IMR-90 (cell line): ENCODE measurements around the gene TANGO2. TPM values are rescaled to one million over a fixed set of nuclear protein-coding genes. Genes with fewer than 3 reads are reported as not detected.

Source experiments
- ATAC-seq: fragments of 200-7000 bp; cut with Tn5 transposase; 2 replicates; pipeline ENCODE4 v1.9.1; 2020; ENCODE audit warnings: low read depth, mild to moderate bottlenecking, moderate library complexity
- BruUV-seq: library from RNA; stranded (reverse); fragments of 400-500 nt; replicated peaks from 2 replicates; lab custom pipeline; 2021; lab: Mats Ljungman, UMichigan
- CTCF ChIA-PET: fragments of 300-600 bp; formaldehyde crosslinking; extraction: SDS; loops from one replicate; lab custom pipeline; 2021; ENCODE audit warnings: antibody characterized with exemption; lab: Yijun Ruan, JAX
- POLR2A ChIA-PET: fragments of 300-600 bp; sonication (Branson Sonifier 250); formaldehyde crosslinking; loops from one replicate; lab custom pipeline; 2022; ENCODE audit warnings: antibody characterized with exemption; ENCODE audit not compliant: unreplicated experiment; lab: Charles Lee
- DNase-seq: peaks from one replicate; pipeline ENCODE4 v3.0.0; 2013
- H2AFZ ChIP-seq: replicated peaks from 2 replicates; pipeline ENCODE3; 2013; ENCODE audit warnings: low read length, mild to moderate bottlenecking; ENCODE audit not compliant: poor library complexity
- H2AK5ac ChIP-seq: 2 replicates; pipeline ENCODE4 v1.6.1; 2013; ENCODE audit warnings: low read depth, low read length, inconsistent platforms
- H2AK9ac ChIP-seq: replicated peaks from 2 replicates; pipeline ENCODE3; 2013; ENCODE audit warnings: mild to moderate bottlenecking, low read depth, low read length, moderate library complexity; ENCODE audit not compliant: poor library complexity
- H2BK120ac ChIP-seq: 2 replicates; pipeline ENCODE4 v1.6.1; 2013; ENCODE audit warnings: low read depth, low read length, inconsistent platforms
- H2BK15ac ChIP-seq: 3 replicates; pipeline ENCODE4 v1.6.1; 2013; ENCODE audit warnings: low read depth, low read length, inconsistent platforms
- H2BK20ac ChIP-seq: 2 replicates; pipeline ENCODE4 v1.6.1; 2013; ENCODE audit warnings: low read depth, mild to moderate bottlenecking, inconsistent platforms, low read length, moderate library complexity
- H2BK5ac ChIP-seq: 2 replicates; pipeline ENCODE4 v1.6.1; 2013; ENCODE audit warnings: mild to moderate bottlenecking, low read depth, low read length, inconsistent platforms; ENCODE audit not compliant: poor library complexity, severe bottlenecking
- H3K14ac ChIP-seq: replicated peaks from 2 replicates; pipeline ENCODE4 v1.6.1; 2013; ENCODE audit warnings: low read depth, low read length, inconsistent platforms
- H3K18ac ChIP-seq: 2 replicates; pipeline ENCODE4 v1.6.1; 2013; ENCODE audit warnings: low read depth, low read length, control low read depth
- H3K23ac ChIP-seq: 2 replicates; pipeline ENCODE4 v1.6.1; 2013; ENCODE audit warnings: low read depth, low read length, inconsistent platforms
- H3K27ac ChIP-seq: 2 replicates; pipeline ENCODE4 v1.5.1; 2013; ENCODE audit warnings: mild to moderate bottlenecking, control low read depth, low read length; ENCODE audit not compliant: insufficient read depth
- H3K27me3 ChIP-seq: 2 replicates; pipeline ENCODE4 v1.6.1; 2013; ENCODE audit warnings: low read length; ENCODE audit not compliant: control insufficient read depth, insufficient read depth
- H3K36me3 ChIP-seq: 2 replicates; pipeline ENCODE4 v1.6.1; 2013; ENCODE audit warnings: low read length, mixed read lengths; ENCODE audit not compliant: control insufficient read depth, insufficient read depth
- H3K4ac ChIP-seq: 2 replicates; pipeline ENCODE4 v1.6.1; 2013; ENCODE audit warnings: low read depth, low read length, inconsistent platforms
- H3K4me1 ChIP-seq: 2 replicates; pipeline ENCODE4 v1.6.1; 2013; ENCODE audit warnings: low read length, mixed read lengths; ENCODE audit not compliant: control insufficient read depth, insufficient read depth
- H3K4me2 ChIP-seq: 2 replicates; pipeline ENCODE4 v1.6.1; 2013; ENCODE audit warnings: low read depth, mild to moderate bottlenecking, control low read depth, low read length, moderate library complexity
- H3K4me3 ChIP-seq: 2 replicates; pipeline ENCODE4 v1.5.1; 2013; ENCODE audit warnings: low read depth, mild to moderate bottlenecking, control low read depth, low read length, moderate library complexity; ENCODE audit not compliant: insufficient read depth
- H3K56ac ChIP-seq: 2 replicates; pipeline ENCODE4 v1.6.1; 2013; ENCODE audit warnings: low read length, inconsistent platforms; ENCODE audit not compliant: insufficient read depth; ENCODE audit errors: extremely low read depth
- H3K79me1 ChIP-seq, 2 experiments: 2 replicates each; pipeline ENCODE4 v1.6.1; 2013; ENCODE audit warnings: low read length in 2 of 2, inconsistent platforms in 1 of 2, low read depth in 1 of 2
- H3K9ac ChIP-seq: 2 replicates; pipeline ENCODE4 v1.6.1; 2013; ENCODE audit warnings: low read depth, low read length, control low read depth
- H3K9me1 ChIP-seq: 2 replicates; pipeline ENCODE4 v1.6.1; 2013; ENCODE audit warnings: low read length, inconsistent platforms; ENCODE audit not compliant: insufficient read depth
- H3K9me3 ChIP-seq: 2 replicates; pipeline ENCODE4 v1.6.1; 2013; ENCODE audit warnings: low read length; ENCODE audit not compliant: control insufficient read depth, insufficient read depth
- H4K20me1 ChIP-seq: 2 replicates; pipeline ENCODE4 v1.6.1; 2013; ENCODE audit warnings: low read length, inconsistent platforms; ENCODE audit not compliant: insufficient read depth
- H4K5ac ChIP-seq: 2 replicates; pipeline ENCODE4 v1.6.1; 2013; ENCODE audit warnings: mild to moderate bottlenecking, low read depth, low read length, control low read depth
- H4K8ac ChIP-seq, 2 experiments: 2 replicates each; pipeline ENCODE4 v1.6.1; 2013; ENCODE audit warnings: low read depth in 2 of 2, low read length in 2 of 2, control low read depth in 1 of 2, inconsistent platforms in 1 of 2
- H4K91ac ChIP-seq: 2 replicates; pipeline ENCODE4 v1.6.1; 2013; ENCODE audit warnings: low read depth, low read length, inconsistent platforms; ENCODE audit not compliant: insufficient read depth
- BHLHE40 ChIP-seq: fragments of 150-350 bp; IDR thresholded peaks from 2 replicates; pipeline ENCODE4 v1.6.1; 2016; ENCODE audit warnings: mild to moderate bottlenecking, low read depth, low read length
- CEBPB ChIP-seq: IDR thresholded peaks from 2 replicates; pipeline ENCODE4 v1.6.1; 2012; ENCODE audit warnings: low read depth, low read length, improper control_type of control experiment
- FOS ChIP-seq: fragments of 150-350 bp; IDR thresholded peaks from 2 replicates; pipeline ENCODE4 v1.6.1; 2016; ENCODE audit warnings: low read depth, low read length
- MAFK ChIP-seq: IDR thresholded peaks from 2 replicates; pipeline ENCODE4 v1.6.1; 2012; ENCODE audit warnings: low read depth, low read length, improper control_type of control experiment
- MXI1 ChIP-seq: IDR thresholded peaks from 2 replicates; pipeline ENCODE4 v1.6.1; 2012; ENCODE audit warnings: low read depth, mild to moderate bottlenecking, low read length, moderate library complexity, borderline replicate concordance
- NFE2L2 ChIP-seq: fragments of 150-350 bp; IDR thresholded peaks from 2 replicates; pipeline ENCODE4 v1.6.1; 2016; ENCODE audit warnings: low read depth, mild to moderate bottlenecking, low read length
- RFX5 ChIP-seq: IDR thresholded peaks from 2 replicates; pipeline ENCODE4 v1.8.0; 2012; ENCODE audit warnings: low read depth, mild to moderate bottlenecking, low read length, moderate library complexity
- SMC3 ChIP-seq: fragments of 150-350 bp; IDR thresholded peaks from 2 replicates; pipeline ENCODE4 v1.6.1; 2016; ENCODE audit warnings: low read depth, mild to moderate bottlenecking, antibody characterized with exemption, low read length, moderate library complexity
- WGBS, 2 experiments: methylation state at CpG; one replicate each; pipeline versions ENCODE4 v1.1.5 to v1.1.7; 2013; ENCODE audit warnings: missing lambda C conversion rate in 2 of 2; ENCODE audit not compliant: insufficient read length in 1 of 2; ENCODE audit errors: extremely low coverage in 2 of 2; 5-methylcytosine and 5-hydroxymethylcytosine counted together
- dilution Hi-C: fragments of 300-500 bp; cut with HindIII; formaldehyde crosslinking; loops from one replicate; pipeline ENCODE4 v1.14.3; 2018; ENCODE audit warnings: low sequenced_read_pairs; ENCODE audit not compliant: unreplicated experiment
- in situ Hi-C: fragments of 300-500 bp; cut with MboI; formaldehyde crosslinking; loops from 3 replicates; pipeline ENCODE4 v1.14.3; 2019; ENCODE audit warnings: low sequenced_read_pairs, inconsistent platforms, mixed read lengths
- intact Hi-C: fragments of 100-400 bp; cut with micrococcal nuclease; formaldehyde crosslinking; loops from 2 replicates; pipeline ENCODE4 v1.10.0; 2022
- polyA plus RNA-seq, 3 experiments: library from polyadenylated mRNA; depleted of rRNA; stranded (reverse); fragments of >200 nt; gene quantifications; 2 replicates each; pipeline ENCODE4 v1.2.3, GENCODE V29; 2012; ENCODE audit warnings: low replicate concordance in 1 of 3
- total RNA-seq: library from RNA; depleted of rRNA; stranded (reverse); fragments of >200 nt; gene quantifications from 2 replicates; pipeline ENCODE4 v1.2.3, GENCODE V29; 2012
- TF ChIP-seq, protein P1 (sequence below): conservative IDR thresholded peaks from 2 replicates; pipeline ENCODE4 v1.5.1; 2012; ENCODE audit warnings: mild to moderate bottlenecking, low read depth, low read length, improper control_type of control experiment

The TANGO2 gene
- total and polyA plus RNA-seq, 2 of the 4 experiments (the other 2 are of a cell fraction), result 45.1 to 75.1 TPM

DNA sequence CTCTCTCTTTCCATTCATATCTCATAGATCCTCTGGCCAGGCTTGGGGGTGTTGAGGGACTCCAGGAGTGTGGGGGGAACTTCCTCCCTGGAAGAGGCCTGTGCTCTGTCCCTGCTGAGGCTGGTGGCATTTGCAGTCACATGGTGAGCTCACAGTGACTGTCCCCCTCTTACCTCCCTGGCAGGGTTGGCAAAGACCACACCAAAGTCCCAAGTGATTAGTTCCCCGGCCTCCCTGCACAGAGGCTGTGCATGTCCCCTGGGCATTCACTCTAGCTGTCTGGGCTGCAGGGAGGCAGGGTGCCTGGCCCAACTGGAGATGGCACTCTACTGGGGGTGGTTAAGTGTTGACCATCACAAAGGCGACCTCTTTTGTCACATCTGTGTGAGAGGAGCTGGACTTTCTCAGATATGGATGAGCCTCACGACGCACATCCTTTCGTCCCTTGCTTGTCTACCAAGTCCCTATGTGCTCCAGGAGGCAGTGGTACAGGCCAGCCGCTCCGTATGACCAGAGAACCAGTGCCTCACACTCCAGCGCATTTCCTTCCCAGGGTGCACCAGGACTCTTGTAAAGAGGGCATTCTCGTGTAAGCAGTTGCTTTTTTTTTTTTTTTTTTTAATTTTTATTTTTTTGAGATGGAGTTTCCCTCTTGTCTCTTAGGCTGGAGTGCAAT, 8.8 kb downstream of the TANGO2 start:
- Histone ChIP-seq H4K8ac (no peak overlapping the region), H3K9ac (no peak overlapping the region), H3K9me1 (peaks cover 29% of the 10 kb centered on the region), H2AK5ac (no peak overlapping the region), H3K4ac (no peak overlapping the region), H3K56ac (no peak overlapping the region), H2BK20ac (no peak overlapping the region), H4K5ac (no peak overlapping the region), H2BK120ac (no peak overlapping the region), H4K91ac (no peak overlapping the region), H3K14ac (no peak overlapping the region), H3K4me3 (no peak overlapping the region), H2BK15ac (no peak overlapping the region), H3K4me1 (peaks cover 3% of the 10 kb centered on the region; the same call in 1 of the 2 replicates), H2AFZ (no peak overlapping the region), H3K9me3 (no peaks in the 10 kb centered on the region), H4K20me1 (peaks cover 74% of the 10 kb centered on the region), H3K27me3 (no peaks in the 10 kb centered on the region), H3K18ac (no peak overlapping the region), H3K36me3 (peaks cover 19% of the 10 kb centered on the region), H3K4me2 (no peak overlapping the region), H3K23ac (no peak overlapping the region), H3K79me1 (peaks cover 12 to 84% of the 10 kb centered on the region in 2 experiments), H2BK5ac (no peak overlapping the region), H3K27ac (no peak overlapping the region), H2AK9ac (no peak overlapping the region)
- POLR2A ChIA-PET, result no interaction called here
- intact Hi-C loops, result no loop called here
- CTCF ChIA-PET, result no interaction called here
- DNase-seq, result no peak
- in situ Hi-C loops, result no loop called here
- no CpG with 5 or more reads among the region's 9 CpGs for WGBS, 2 experiments
- TF ChIP-seq FOS (no peak), BHLHE40 (no peak), NFE2L2 (no peak), MAFK (no peak), MXI1 (no peak), RFX5 (no peak), CEBPB (no peak), SMC3 (no peak)
- TF ChIP-seq, protein P1, sequence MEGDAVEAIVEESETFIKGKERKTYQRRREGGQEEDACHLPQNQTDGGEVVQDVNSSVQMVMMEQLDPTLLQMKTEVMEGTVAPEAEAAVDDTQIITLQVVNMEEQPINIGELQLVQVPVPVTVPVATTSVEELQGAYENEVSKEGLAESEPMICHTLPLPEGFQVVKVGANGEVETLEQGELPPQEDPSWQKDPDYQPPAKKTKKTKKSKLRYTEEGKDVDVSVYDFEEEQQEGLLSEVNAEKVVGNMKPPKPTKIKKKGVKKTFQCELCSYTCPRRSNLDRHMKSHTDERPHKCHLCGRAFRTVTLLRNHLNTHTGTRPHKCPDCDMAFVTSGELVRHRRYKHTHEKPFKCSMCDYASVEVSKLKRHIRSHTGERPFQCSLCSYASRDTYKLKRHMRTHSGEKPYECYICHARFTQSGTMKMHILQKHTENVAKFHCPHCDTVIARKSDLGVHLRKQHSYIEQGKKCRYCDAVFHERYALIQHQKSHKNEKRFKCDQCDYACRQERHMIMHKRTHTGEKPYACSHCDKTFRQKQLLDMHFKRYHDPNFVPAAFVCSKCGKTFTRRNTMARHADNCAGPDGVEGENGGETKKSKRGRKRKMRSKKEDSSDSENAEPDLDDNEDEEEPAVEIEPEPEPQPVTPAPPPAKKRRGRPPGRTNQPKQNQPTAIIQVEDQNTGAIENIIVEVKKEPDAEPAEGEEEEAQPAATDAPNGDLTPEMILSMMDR, result no peak
- dilution Hi-C loops, result no loop called here
- ATAC-seq, result no peak
- no TSS peak for BruUV-seq
